A673 (cell line): ENCODE results near the gene PPP1R13B. TPM values are rescaled to one million over a fixed set of nuclear protein-coding genes. Genes with fewer than 3 reads are reported as not detected.

Experiments
- BruUV-seq: library from RNA; stranded (reverse); fragments of 400-500 nt; replicated peaks from 2 replicates; lab custom pipeline; 2021; lab: Mats Ljungman, UMichigan
- CTCF ChIA-PET: fragments of 300-600 bp; sonication (Branson Sonifier 250); formaldehyde crosslinking; loops from one replicate; lab custom pipeline; 2022; ENCODE audit warnings: antibody characterized with exemption; lab: Charles Lee
- POLR2A ChIA-PET: fragments of 300-600 bp; sonication (Branson Sonifier 250); formaldehyde crosslinking; loops from one replicate; lab custom pipeline; 2022; ENCODE audit warnings: antibody characterized with exemption; ENCODE audit not compliant: low non-redundant PET; lab: Charles Lee
- DNase-seq: peaks from one replicate; pipeline ENCODE4 v3.0.0-alpha.2; 2015; ENCODE audit warnings: low spot score
- H3K27ac ChIP-seq: fragments of 200-600 bp; sonication (generic); 2 replicates; pipeline ENCODE4 v1.5.1; 2016; ENCODE audit warnings: mixed run types, low read depth, mild to moderate bottlenecking, mixed read lengths, antibody characterized with exemption, low read length; ENCODE audit not compliant: poor library complexity, severe bottlenecking
- H3K27me3 ChIP-seq: fragments of 200-600 bp; sonication (generic); replicated peaks from 2 replicates; pipeline ENCODE4 v1.6.1; 2017; ENCODE audit warnings: mixed run types, low read depth, mild to moderate bottlenecking, mixed read lengths, antibody characterized with exemption, low read length; ENCODE audit not compliant: insufficient read depth, poor library complexity
- H3K36me3 ChIP-seq: fragments of 200-600 bp; sonication (generic); 2 replicates; pipeline ENCODE4 v1.6.1; 2016; ENCODE audit warnings: mixed run types, mild to moderate bottlenecking, mixed read lengths, antibody characterized with exemption, low read length; ENCODE audit not compliant: insufficient read depth, poor library complexity, severe bottlenecking
- H3K4me1 ChIP-seq: fragments of 200-600 bp; sonication (generic); 2 replicates; pipeline ENCODE4 v1.6.1; 2017; ENCODE audit warnings: mixed run types, mild to moderate bottlenecking, mixed read lengths, antibody characterized with exemption, low read length; ENCODE audit not compliant: insufficient read depth, poor library complexity, severe bottlenecking
- H3K4me3 ChIP-seq: fragments of 200-600 bp; sonication (generic); 2 replicates; pipeline ENCODE4 v1.5.1; 2016; ENCODE audit warnings: low read depth, mixed run types, mild to moderate bottlenecking, mixed read lengths, low read length; ENCODE audit not compliant: poor library complexity, severe bottlenecking
- H3K9me3 ChIP-seq: fragments of 200-600 bp; sonication (generic); 2 replicates; pipeline ENCODE4 v1.6.1; 2016; ENCODE audit warnings: mixed run types, low read depth, mild to moderate bottlenecking, mixed read lengths, antibody characterized with exemption, low read length; ENCODE audit not compliant: poor library complexity, severe bottlenecking
- CTCF ChIP-seq: fragments of 300-800, 200-600 bp; sonication (generic); conservative IDR thresholded peaks from 2 replicates; pipeline ENCODE4 v1.5.1; 2017; ENCODE audit warnings: low read depth, mild to moderate bottlenecking, antibody characterized with exemption, low read length, moderate library complexity, mixed read lengths
- EZH2 ChIP-seq: fragments of 200-600 bp; sonication (generic); IDR thresholded peaks from 2 replicates; pipeline ENCODE4 v1.6.1; 2017; ENCODE audit warnings: borderline replicate concordance, low read depth, mild to moderate bottlenecking, mixed read lengths, antibody characterized with exemption, low read length; ENCODE audit not compliant: poor library complexity, severe bottlenecking
- intact Hi-C: fragments of 100-400 bp; cut with micrococcal nuclease; formaldehyde crosslinking; loops from one replicate; pipeline ENCODE4 v1.10.0; 2022; ENCODE audit not compliant: unreplicated experiment
- total RNA-seq: library from RNA; stranded (reverse); gene quantifications from 2 replicates; pipeline ENCODE4 v1.2.3, GENCODE V29; 2021

The PPP1R13B gene
- total RNA-seq, 1 experiment from 2014 or later, result 4.8 TPM

GRCh38 chr14:103849151-103849886 lies 1.9 kb upstream of the PPP1R13B start:
- ChIA-PET POLR2A (no interaction called here), CTCF (interaction anchor here (0.5 kb wide), 1 partner anchor 35 kb away, joined by 3 read pairs; no protein-coding TSS in a partner anchor)
- BruUV-seq, result no TSS peak
- Histone ChIP-seq H3K4me1 (peaks cover 5% of the 10 kb centered on the region), H3K36me3 (no peaks in the 10 kb centered on the region), H3K9me3 (no peaks in the 10 kb centered on the region), H3K27ac (no peak overlapping the region), H3K4me3 (no peak overlapping the region), H3K27me3 (peaks cover 17% of the 10 kb centered on the region)
- TF ChIP-seq CTCF (no peak), EZH2 (no peak)
- intact Hi-C loops, result no loop called here
- DNase-seq, result no peak

GRCh38 chr14:103848175-103849077 lies 1.1 kb upstream of the PPP1R13B start:
- POLR2A ChIA-PET, result no interaction called here
- H3K27me3 ChIP-seq, result peaks cover 17% of the 10 kb centered on the region

More at GRCh38 chr14:103848175-103849077, 1.1 kb upstream of the PPP1R13B start:
- intact Hi-C loops, result no loop called here
- DNase-seq, result no peak
- CTCF ChIA-PET, result no interaction called here
- TF ChIP-seq CTCF, result no peak
- TF ChIP-seq EZH2, result no peak
- H3K9me3 ChIP-seq, result no peaks in the 10 kb centered on the region
- H3K27ac ChIP-seq, result no peak overlapping the region
- BruUV-seq, result no TSS peak
- peaks cover 5% of the 10 kb centered on the region for H3K4me1 ChIP-seq
- H3K36me3 ChIP-seq, result no peaks in the 10 kb centered on the region
- peak overlapping the region; percentile 70 for H3K4me3 ChIP-seq
